Fibroblast of upper back skin (primary cell): ENCODE results near the gene ADGRL1.
"Not testable (repeated sequence)": the region's sequence is repeated elsewhere in the genome, so short reads cannot be mapped to it uniquely, and the experiment has no call there.

Experiments
- DNase-seq: peaks from one replicate; pipeline ENCODE4 v3.0.0-alpha.2; 2013

ADGRL1 gene

DNA sequence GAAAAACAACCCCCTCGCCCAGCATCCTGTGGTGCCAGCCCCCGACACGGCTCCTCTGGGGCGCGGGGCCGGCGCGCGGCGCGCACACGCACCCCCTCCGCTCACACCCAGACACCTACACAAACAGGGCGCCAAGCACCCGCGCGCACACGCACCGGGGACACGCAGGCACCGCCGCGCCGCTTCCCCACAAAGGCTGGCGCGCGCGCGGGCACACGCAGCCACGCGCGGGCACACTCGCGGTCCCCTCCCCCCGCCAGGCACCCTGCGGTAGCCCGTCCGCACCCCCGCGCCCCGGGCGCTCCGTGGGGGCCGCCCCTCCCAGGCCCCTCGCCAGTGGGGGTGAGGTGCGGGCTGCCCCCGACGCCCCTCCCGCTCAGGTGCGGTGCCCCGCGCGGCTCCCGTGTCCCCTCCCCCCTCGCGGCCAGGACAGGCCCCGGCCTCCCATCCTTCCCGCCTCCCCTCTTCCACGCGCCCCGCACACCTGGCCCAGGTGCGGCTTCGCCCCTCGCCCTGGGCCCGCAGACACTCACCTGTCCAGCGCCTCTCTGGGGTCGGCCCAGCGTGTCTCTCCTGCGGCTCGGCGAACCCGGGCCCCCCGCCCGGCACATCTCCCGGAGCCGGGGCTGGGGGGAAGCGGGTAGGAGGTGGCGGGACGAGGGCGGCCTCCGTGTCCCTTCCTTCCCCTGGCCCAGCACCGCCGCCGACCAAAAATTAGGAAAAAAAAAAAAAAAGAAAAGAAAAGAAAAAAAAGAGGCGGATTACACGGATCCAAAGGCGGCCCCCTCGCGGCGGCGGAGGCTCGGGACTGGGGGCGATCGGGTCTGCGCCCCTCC lies at the start of gene ADGRL1:
Gene ADGRL1, minus strand, starts transcription at position 718 of the 836 bp plus-strand sequence. CDS start 22,567 bp downstream, outside the sequence.
- not testable (repeated sequence) for DNase-seq

GRCh38 chr19:14255316-14255715 lies 49.3 kb upstream of the ADGRL1 start:
- not testable (repeated sequence) for DNase-seq

DNA sequence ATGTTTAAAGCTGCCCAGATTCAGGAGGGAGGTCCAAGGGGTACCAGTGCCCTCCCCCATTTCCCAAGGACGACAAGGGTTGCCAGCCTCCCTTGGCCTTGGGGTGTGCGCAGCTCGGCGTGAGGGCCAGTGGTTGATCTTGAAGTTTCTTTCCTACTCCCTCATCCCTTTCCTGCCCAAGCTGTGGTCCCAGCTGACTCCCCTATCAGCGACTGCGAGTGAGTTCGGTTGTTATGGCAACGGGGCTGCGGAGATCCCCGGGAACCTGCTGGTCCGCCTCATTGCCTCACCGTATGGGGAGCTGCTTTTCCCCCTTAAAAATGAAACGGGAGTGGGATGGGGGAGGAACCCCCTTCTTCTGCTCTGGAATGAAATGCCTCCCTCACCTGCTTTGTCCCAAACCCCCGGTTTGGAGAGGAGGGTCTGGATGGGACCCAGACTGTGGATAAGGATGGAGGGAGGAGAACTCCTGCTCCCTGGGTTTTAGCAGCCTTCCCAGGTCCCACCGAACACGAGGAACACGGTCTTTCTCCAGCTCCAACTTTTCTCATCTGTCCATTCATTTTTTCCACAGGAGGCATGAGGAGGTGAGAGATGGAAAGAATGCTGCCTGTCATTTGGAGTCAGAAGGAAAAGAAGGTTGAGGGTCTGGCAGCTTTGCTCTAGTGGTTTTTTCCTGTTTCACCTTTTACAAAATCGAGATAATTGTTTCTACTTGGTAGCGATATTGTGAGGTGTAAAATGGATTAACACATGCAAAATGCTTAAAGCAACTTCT lies 48.0 kb upstream of the ADGRL1 start:
- DNase-seq = not testable (repeated sequence)

GRCh38 chr19:14252136-14252535 lies 46.2 kb upstream of the ADGRL1 start:
- DNase-seq = not testable (repeated sequence)

GRCh38 chr19:14250870-14251269 lies 44.9 kb upstream of the ADGRL1 start:
- DNase-seq = no peak

DNA sequence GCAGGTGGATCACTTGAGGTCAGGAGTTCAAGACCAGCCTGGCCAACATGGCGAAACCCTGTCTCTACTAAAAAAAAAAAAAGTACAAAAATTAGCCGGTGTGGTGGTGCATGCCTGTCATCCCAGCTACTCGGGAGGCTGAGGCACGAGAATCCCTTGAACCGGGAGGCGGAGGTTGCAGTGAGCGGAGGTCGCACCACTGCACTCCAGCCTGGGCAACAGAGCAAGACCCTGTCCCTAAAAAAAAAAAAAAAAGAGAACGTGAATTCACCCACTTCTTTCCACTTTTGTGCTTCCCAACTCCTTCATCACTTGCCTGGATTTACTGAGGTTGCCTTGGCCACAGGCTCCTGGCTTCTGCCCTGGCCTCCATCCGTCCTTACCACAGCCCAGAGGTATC lies 44.3 kb upstream of the ADGRL1 start:
- not testable (repeated sequence) for DNase-seq

- DNase-seq = not testable (repeated sequence)
Observed at GRCh38 chr19:14249891-14250290, 43.9 kb upstream of the ADGRL1 start.

DNA sequence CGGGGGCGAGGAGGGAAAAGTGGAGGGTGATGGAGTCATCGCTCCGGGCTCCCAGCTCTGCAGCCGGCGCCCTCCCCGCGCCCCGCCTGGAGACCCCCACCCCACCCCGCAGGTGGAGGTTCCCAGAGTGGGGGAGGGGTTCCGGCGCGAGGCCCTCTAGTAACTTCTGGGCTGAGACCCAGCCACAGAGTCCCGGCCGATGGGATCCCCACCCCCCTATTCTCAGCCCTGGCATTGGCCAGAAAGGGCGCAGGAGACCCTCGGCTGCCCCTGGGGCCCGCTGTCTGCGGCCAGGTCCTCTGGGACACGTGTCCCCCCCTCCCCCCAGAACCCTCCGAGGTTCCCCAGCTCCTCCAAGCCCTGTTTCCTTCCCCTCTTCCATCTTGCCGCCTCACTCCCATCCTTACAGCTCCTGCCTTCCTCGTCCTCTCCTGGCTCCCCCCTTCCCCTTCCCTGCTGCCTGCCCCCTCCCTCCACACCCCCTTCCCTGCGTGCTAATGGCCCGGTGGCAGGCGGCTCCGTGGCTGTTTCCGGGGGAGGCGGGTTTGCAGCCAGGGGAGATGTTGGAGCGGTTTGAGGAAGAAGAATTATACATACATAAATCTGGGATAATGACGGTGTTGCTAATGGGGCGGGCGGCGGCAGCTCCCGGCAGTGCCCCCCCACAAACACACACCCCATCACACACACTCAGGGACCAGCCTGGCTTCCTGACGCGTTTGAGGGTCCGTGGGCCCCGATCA lies 43.2 kb upstream of the ADGRL1 start:
- peak; percentile 20 for DNase-seq

DNA sequence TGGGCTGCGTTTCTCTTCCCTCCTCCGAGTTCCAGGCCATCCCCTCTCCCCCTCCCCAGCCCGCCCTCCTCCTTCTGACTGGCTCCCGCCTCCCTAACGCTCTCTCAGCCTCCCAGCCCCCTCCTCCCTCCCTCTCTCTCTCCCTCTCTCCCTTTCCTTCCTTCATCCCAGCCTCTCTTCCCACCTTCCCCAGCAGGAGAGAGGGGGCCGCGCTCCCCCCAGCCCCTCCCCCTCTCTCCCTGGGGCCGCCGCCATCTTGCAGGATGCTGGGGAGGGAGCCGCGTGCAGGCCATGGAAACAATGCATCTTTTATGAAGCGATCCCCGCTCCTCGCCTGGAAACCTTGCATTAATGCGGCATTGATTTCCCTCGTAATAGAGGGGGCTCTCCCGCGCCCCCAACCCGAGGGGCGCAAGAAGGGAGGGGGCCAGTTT lies 42.6 kb upstream of the ADGRL1 start:
- peak; percentile 69 for DNase-seq

GRCh38 chr19:14247548-14248471 lies 41.8 kb upstream of the ADGRL1 start:
- not testable (repeated sequence) for DNase-seq

DNA sequence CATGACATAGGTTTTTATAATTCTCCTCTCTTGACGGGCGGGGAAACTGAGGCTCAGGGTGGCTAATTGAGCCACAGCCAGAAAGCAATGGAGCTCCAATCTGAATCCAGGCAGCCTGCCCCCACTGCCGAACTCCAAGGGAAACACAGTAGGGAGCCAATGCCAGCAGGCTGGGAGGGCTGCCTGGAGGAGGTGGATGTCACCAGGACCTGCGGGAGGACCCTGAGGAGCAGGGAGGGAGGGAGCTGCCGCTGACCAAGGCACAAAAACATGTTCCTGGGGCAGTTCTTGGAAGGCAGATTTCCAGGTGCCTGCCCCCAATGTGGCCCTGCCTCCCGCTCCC lies 41.2 kb upstream of the ADGRL1 start:
- not testable (repeated sequence) for DNase-seq

DNA sequence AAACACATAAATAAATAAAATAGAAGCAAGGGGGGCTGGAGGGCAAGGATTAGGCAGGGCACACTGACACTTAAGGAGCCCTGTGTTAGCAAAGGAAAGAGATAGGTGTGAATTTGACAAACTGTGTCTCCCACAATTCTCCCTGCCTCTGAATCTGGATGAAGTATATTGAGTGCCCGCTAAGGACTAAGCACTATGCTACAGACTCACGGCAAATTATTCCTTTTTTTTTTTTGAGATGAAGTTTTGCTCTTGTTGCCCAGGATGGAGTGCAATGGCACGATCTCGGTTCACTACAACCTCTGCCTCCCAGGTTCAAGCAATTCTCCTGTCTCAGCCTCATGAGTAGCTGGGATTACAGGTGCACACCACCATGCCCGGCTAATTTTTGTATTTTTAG lies 38.4 kb upstream of the ADGRL1 start:
- not testable (repeated sequence) for DNase-seq

DNA sequence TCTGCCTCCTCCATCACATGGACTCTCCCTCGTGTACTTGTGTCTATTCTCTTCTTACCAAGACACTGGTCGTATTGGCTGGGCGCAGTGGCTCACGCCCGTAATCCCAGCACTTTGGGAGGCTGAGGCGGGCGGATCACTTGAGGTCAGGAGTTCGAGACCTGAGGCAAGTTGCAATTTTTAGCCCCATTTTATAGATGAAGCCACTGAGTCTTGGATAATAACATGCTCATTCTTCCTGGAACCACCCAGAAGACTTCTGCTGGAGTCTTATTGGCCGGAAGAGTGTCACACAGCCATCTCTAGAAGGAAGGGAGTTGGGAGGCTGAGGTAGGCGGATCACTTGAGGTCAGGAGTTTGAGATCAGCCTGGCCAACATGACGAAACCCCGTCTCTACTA lies 37.7 kb upstream of the ADGRL1 start:
- not testable (repeated sequence) for DNase-seq

- DNase-seq = no peak
Observed at GRCh38 chr19:14237014-14237941, 31.3 kb upstream of the ADGRL1 start.

DNA sequence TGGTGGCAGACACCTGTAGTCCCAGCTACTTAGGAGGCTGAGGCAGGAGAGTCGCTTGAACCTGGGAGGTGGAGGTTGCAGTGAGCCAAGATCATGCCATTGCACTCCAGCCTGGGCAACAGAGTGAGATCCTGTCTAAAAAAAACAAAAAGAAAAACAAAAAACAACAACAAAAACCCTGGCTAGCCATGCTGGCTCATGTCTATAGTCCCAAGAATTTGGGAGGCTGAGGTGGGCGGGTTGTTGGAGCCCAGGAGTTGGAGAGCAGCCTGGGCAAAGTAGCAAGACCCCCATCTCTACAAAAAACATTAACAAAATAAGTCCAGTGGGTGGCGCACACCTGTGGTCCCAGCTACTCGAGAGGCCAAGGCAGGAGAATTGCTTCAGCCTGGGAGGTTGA lies 27.0 kb upstream of the ADGRL1 start:
- DNase-seq = not testable (repeated sequence)

- DNase-seq = peak; percentile 63
Observed at GRCh38 chr19:14228446-14229071, 22.6 kb upstream of the ADGRL1 start.

- DNase-seq = not testable (repeated sequence)
Observed at GRCh38 chr19:14226498-14226897, 20.5 kb upstream of the ADGRL1 start.

GRCh38 chr19:14222886-14223285 lies 16.9 kb upstream of the ADGRL1 start:
- DNase-seq = no peak

DNA sequence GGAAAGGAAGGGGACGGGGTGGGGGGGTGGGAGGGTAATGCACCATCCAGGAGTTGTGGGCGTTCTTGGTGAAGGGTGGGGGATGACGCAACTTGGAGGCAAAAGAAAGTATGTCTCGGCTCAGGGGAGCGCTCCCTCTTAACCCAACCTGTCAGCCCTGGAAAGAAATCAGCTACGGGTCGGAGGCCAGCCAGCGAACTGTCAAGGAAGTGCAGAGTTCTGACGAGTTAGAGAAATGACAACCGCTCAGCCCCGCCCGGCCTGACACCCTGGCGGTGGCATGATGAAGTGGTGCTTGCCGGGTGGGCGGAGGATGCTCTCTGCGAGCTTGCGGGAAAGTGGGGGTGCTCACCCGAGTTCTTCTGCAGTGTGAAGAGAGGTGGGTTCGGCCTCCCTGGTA lies 15.4 kb upstream of the ADGRL1 start:
- DNase-seq = peak; percentile 35

DNA sequence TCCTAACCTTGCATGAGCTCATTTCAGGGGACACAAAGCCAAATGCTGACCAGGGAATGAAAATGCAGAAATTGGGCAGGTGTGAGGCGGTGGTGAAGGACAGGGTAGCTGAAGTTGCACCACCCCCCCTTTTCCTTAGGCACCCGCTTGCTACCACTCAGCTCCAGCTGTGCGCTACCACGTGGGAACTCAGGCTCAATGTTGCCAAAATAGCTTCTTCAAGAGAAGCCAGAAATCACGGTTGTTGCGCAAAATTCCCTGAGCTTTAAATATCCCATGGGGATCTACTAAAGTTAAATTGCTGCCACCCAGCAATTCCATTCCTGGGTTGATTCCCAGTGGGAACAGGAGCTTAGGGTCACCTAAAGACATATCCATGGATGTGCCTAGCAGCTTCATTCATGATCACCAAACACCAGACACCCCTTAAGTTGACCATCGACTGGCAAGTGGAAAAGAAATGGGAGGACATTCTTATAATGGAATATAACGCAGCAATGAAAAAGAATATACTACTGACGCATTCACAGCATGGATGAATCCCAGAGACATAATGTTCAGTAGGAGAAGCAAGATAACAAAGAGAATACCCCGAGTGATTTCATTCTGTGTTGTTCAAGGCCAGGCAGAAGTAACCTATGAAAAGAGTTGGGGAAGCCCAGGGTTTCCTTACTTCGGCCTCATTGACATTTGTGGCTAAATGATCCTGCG lies 12.8 kb upstream of the ADGRL1 start:
- no peak for DNase-seq
